HL-60 (cell line): Measurements from ENCODE around the gene TMEM248.
A peak's percentile ranks its signal among the peaks of the same experiment; 100 is the strongest.

ENCODE experiments used
- DNase-seq, 2 experiments: peaks; one replicate each; pipeline ENCODE4 v3.0.0-alpha.2; 2010 to 2020; ENCODE audit warnings: low read depth in 1 of 2, low spot score in 1 of 2
- H3K27ac ChIP-seq: fragments of 250-450 bp; sonication (Bioruptor Pico); replicated peaks from 2 replicates; pipeline ENCODE4 v1.5.1; 2020; ENCODE audit warnings: mild to moderate bottlenecking, moderate library complexity
- H3K27me3 ChIP-seq: fragments of 250-450 bp; sonication (Bioruptor Pico); 2 replicates; pipeline ENCODE4 v1.5.1; 2021; ENCODE audit warnings: mild to moderate bottlenecking, moderate library complexity; ENCODE audit not compliant: insufficient read depth, poor library complexity, severe bottlenecking
- H3K4me3 ChIP-seq: replicated peaks from 2 replicates; pipeline ENCODE4 v1.5.1; 2011; ENCODE audit warnings: mild to moderate bottlenecking, control low read depth, low read length; ENCODE audit not compliant: insufficient read depth
- CTCF ChIP-seq: IDR thresholded peaks from one replicate; pipeline ENCODE4 v1.5.1; 2011; ENCODE audit warnings: low read length, control low read depth, inconsistent platforms; ENCODE audit not compliant: insufficient read depth
- GABPA ChIP-seq: IDR thresholded peaks from 2 replicates; pipeline ENCODE4 v1.6.1; 2012; ENCODE audit warnings: low read depth
- POLR2AphosphoS5 ChIP-seq: IDR thresholded peaks from 2 replicates; pipeline ENCODE4 v1.6.1; 2012; ENCODE audit warnings: low read depth
- SPI1 ChIP-seq: IDR thresholded peaks from 2 replicates; pipeline ENCODE4 v1.6.1; 2012; ENCODE audit warnings: low read depth, mild to moderate bottlenecking, borderline replicate concordance
- TF ChIP-seq, protein P1 (sequence below): IDR thresholded peaks from 2 replicates; pipeline ENCODE4 v1.6.1; 2012; ENCODE audit warnings: low read depth; ENCODE audit not compliant: insufficient replicate concordance

The TMEM248 gene

GRCh38 chr7:66919304-66919703 lies 1.7 kb upstream of the TMEM248 start:
- DNase-seq, result no peak
- TF ChIP-seq CTCF, result no peak
- TF ChIP-seq, protein P1, sequence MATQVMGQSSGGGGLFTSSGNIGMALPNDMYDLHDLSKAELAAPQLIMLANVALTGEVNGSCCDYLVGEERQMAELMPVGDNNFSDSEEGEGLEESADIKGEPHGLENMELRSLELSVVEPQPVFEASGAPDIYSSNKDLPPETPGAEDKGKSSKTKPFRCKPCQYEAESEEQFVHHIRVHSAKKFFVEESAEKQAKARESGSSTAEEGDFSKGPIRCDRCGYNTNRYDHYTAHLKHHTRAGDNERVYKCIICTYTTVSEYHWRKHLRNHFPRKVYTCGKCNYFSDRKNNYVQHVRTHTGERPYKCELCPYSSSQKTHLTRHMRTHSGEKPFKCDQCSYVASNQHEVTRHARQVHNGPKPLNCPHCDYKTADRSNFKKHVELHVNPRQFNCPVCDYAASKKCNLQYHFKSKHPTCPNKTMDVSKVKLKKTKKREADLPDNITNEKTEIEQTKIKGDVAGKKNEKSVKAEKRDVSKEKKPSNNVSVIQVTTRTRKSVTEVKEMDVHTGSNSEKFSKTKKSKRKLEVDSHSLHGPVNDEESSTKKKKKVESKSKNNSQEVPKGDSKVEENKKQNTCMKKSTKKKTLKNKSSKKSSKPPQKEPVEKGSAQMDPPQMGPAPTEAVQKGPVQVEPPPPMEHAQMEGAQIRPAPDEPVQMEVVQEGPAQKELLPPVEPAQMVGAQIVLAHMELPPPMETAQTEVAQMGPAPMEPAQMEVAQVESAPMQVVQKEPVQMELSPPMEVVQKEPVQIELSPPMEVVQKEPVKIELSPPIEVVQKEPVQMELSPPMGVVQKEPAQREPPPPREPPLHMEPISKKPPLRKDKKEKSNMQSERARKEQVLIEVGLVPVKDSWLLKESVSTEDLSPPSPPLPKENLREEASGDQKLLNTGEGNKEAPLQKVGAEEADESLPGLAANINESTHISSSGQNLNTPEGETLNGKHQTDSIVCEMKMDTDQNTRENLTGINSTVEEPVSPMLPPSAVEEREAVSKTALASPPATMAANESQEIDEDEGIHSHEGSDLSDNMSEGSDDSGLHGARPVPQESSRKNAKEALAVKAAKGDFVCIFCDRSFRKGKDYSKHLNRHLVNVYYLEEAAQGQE, result no peak
- TF ChIP-seq GABPA, result no peak
- no peak for TF ChIP-seq SPI1
- TF ChIP-seq POLR2AphosphoS5, result no peak
- no peak overlapping the region for H3K27ac ChIP-seq
- no peak overlapping the region for H3K4me3 ChIP-seq
- H3K27me3 ChIP-seq, result no peaks in the 10 kb centered on the region

DNA sequence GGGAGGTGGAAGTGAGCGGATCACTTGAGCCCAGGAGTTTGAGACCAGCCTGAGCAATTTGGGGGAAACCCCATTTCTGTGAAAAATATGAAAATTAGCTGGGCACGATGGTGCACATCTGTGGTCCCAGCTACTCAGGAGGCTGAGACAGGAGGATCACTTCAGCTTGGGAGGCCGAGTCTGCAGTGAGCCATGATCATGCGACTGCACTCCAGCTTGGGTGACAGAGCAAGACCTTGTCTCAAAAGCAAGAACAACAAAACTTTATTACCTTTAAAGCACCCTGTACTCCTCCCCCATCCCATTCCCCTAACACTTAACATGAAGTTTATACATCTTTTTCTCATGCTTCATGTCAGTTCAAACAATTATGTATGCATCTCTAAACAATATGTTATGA lies 1.3 kb upstream of the TMEM248 start:
- H3K4me3 ChIP-seq, result no peak overlapping the region
- TF ChIP-seq, protein P1, result no peak
- no peak for TF ChIP-seq POLR2AphosphoS5
- no peak for TF ChIP-seq SPI1
- no peak for TF ChIP-seq GABPA
- no peak for TF ChIP-seq CTCF
- DNase-seq, result no peak
- H3K27me3 ChIP-seq, result no peaks in the 10 kb centered on the region
- H3K27ac ChIP-seq, result no peak overlapping the region

DNA sequence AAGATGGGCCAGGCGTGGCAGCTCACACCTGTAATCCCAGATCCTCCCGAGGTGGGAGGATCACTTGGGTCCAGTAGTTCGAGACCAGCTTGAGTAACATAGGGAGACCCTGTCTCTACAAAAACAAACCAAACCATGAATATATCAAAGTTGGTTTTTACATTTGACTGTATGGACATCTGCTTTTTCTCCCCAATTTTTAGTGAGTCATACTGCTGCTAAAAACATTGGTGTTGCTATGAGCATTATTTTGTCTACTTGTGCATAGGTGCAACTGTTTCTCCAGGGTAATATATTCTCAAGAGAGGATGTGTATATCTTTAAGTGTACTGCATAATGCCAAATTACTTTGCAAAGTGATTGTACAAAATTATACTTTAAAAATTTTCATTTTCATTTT lies 769 bp upstream of the TMEM248 start:
- Histone ChIP-seq H3K27me3 (no peaks in the 10 kb centered on the region), H3K4me3 (peak overlapping the region; percentile 99), H3K27ac (peak overlapping the region; percentile 70)
- DNase-seq, result no peak
- TF ChIP-seq, protein P1, result no peak
- TF ChIP-seq POLR2AphosphoS5, result no peak
- TF ChIP-seq SPI1, result no peak
